Sigmoid colon (tissue), 7 donors: ENCODE data around the gene CPVL. TPM values are rescaled to one million over a fixed set of nuclear protein-coding genes. Genes with fewer than 3 reads are reported as not detected.
A peak's percentile ranks its signal among the peaks of the same experiment; 100 is the strongest.

Experiments used
- DNase-seq: peaks from one replicate; pipeline ENCODE4 v3.0.0-alpha.2; 2019
- H3K27ac ChIP-seq, 4 donors: fragments of 200-600 bp; sonication (generic); one replicate each; pipeline ENCODE4 v1.5.1; 2016 to 2019; ENCODE audit warnings: mild to moderate bottlenecking in 1 of 4
- H3K27me3 ChIP-seq, 3 donors: fragments of 200-600 bp; sonication (generic); one replicate each; pipeline ENCODE4 v1.5.1; 2019; ENCODE audit warnings: mild to moderate bottlenecking in 1 of 3
- H3K36me3 ChIP-seq, 4 donors: fragments of 200-600 bp; sonication (generic); one replicate each; pipeline ENCODE4 v1.5.1; 2016 to 2019
- H3K4me1 ChIP-seq, 4 donors: fragments of 200-600 bp; sonication (generic); one replicate each; pipeline ENCODE4 v1.5.1; 2017 to 2019
- H3K4me3 ChIP-seq, 4 donors: fragments of 200-600 bp; sonication (generic); one replicate each; pipeline ENCODE4 v1.5.1; 2017 to 2019; ENCODE audit warnings: mild to moderate bottlenecking in 2 of 4, moderate library complexity in 1 of 4
- H3K9me3 ChIP-seq, 4 donors: fragments of 200-600 bp in 3 of 4; sonication (generic) in 3 of 4; one replicate each; pipeline versions ENCODE4 v1.5.1 to v1.6.1; 2013 to 2019
- CTCF ChIP-seq, 4 experiments: fragments of 450-650 bp in 3 of 4; fragments of 200-600 bp in 1 of 4; IDR thresholded peaks; one replicate each; pipeline ENCODE4 v1.5.1; 2016 to 2019; ENCODE audit warnings: antibody characterized with exemption in 4 of 4, mild to moderate bottlenecking in 3 of 4, moderate library complexity in 2 of 4
- EP300 ChIP-seq, 4 donors: sonication (generic); formaldehyde crosslinking; IDR thresholded peaks; one replicate each; pipeline ENCODE4 v1.6.1; 2017; ENCODE audit warnings: antibody characterized with exemption in 4 of 4
- POLR2A ChIP-seq, 2 donors: fragments of 450-650 bp; IDR thresholded peaks; one replicate each; pipeline ENCODE4 v1.6.1; 2016; ENCODE audit warnings: antibody characterized with exemption in 2 of 2, mild to moderate bottlenecking in 2 of 2, moderate library complexity in 2 of 2
- POLR2AphosphoS5 ChIP-seq, 4 donors: sonication (generic); formaldehyde crosslinking; IDR thresholded peaks; one replicate each; pipeline ENCODE4 v1.6.1; 2017; ENCODE audit warnings: antibody characterized with exemption in 4 of 4
- WGBS, 2 donors: extraction: QIAGEN DNeasy Blood & Tissue Kit; methylation state at CpG; one replicate each; pipeline ENCODE4 v1.1.7; 2013; 5-methylcytosine and 5-hydroxymethylcytosine counted together
- intact Hi-C: fragments of 100-400 bp; cut with DNase I; formaldehyde crosslinking; loops from one replicate; pipeline ENCODE4 v1.15.1; 2023
- polyA plus RNA-seq, 3 donors: library from polyadenylated mRNA; stranded (reverse); fragments of 200-250 nt; gene quantifications; one replicate each; pipeline ENCODE4 v1.2.3, GENCODE V29; 2013
- total RNA-seq, 4 donors: library from RNA; depleted of rRNA; stranded (reverse); fragments of >200 nt; gene quantifications; one replicate each; pipeline ENCODE4 v1.1.0, GENCODE V29; 2016
- donor health status: healthy with polysubstance abuse.
- donor health status: Bipolar disorder and iron deficiency.
- donor health status: healthy.

The CPVL gene
- total and polyA plus RNA-seq, 7 donors: 5.4 to 38.8 (median 20.0) TPM

GRCh38 chr7:28989211-28989980, 156.9 kb downstream of the CPVL start:
- Histone ChIP-seq H3K36me3 (no peaks in the 10 kb centered on the region), H3K9me3 (no peaks in the 10 kb centered on the region), H3K27ac (peak overlapping the region in 3 of 4 donors; percentile 5 to 48 (median 7)), H3K4me1 (peaks cover 0 to 9% (median 7%) of the 10 kb centered on the region in 4 donors), H3K27me3 (no peaks in the 10 kb centered on the region), H3K4me3 (no peak overlapping the region)
- intact Hi-C loops: no loop called here
- 89 to 92% methylated on average over 6 of the region's 6 CpGs for WGBS, 2 donors
- DNase-seq: no peak
- no peak for TF ChIP-seq POLR2AphosphoS5 (IDR thresholded peaks at IDR 0.05)
- no peak for TF ChIP-seq EP300 (IDR thresholded peaks at IDR 0.05)
- no peak for TF ChIP-seq POLR2A (IDR thresholded peaks at IDR 0.05)
- TF ChIP-seq CTCF (IDR thresholded peaks at IDR 0.05): no peak

GRCh38 chr7:28988810-28989209, 157.5 kb downstream of the CPVL start:
- no peak overlapping the region for H3K4me3 ChIP-seq
- H3K27me3 ChIP-seq: no peaks in the 10 kb centered on the region
- 77 to 86% methylated on average over 4 of the region's 4 CpGs for WGBS, 2 donors
- H3K36me3 ChIP-seq: no peaks in the 10 kb centered on the region
- intact Hi-C loops: no loop called here
- peak; percentile 82 for DNase-seq
- no peaks in the 10 kb centered on the region for H3K9me3 ChIP-seq
- peaks cover 0 to 13% (median 9%) of the 10 kb centered on the region in 4 donors for H3K4me1 ChIP-seq
- peak overlapping the region in 3 of 4 donors; percentile 5 to 71 (median 50) for H3K27ac ChIP-seq
- TF ChIP-seq POLR2AphosphoS5 (IDR thresholded peaks at IDR 0.05) (peak; percentile 17 to 60 (median 58)), EP300 (IDR thresholded peaks at IDR 0.05) (peak in 1 of 4 donors; percentile 28), CTCF (IDR thresholded peaks at IDR 0.05) (no peak), POLR2A (IDR thresholded peaks at IDR 0.05) (no peak)

GRCh38 chr7:28988091-28988490, 158.2 kb downstream of the CPVL start:
- H3K27me3 ChIP-seq: no peaks in the 10 kb centered on the region
- WGBS, 2 donors: 84 to 85% methylated on average over 5 of the region's 5 CpGs
- no peak for TF ChIP-seq POLR2AphosphoS5 (IDR thresholded peaks at IDR 0.05)
- no peak for TF ChIP-seq EP300 (IDR thresholded peaks at IDR 0.05)
- TF ChIP-seq POLR2A (IDR thresholded peaks at IDR 0.05): no peak
- DNase-seq: no peak
- H3K27ac ChIP-seq: peak overlapping the region in 3 of 4 donors; percentile 32 to 71 (median 50)
- H3K36me3 ChIP-seq: no peaks in the 10 kb centered on the region
- no peaks in the 10 kb centered on the region for H3K9me3 ChIP-seq
- intact Hi-C loops: no loop called here
- peaks cover 0 to 13% (median 9%) of the 10 kb centered on the region in 4 donors for H3K4me1 ChIP-seq
- H3K4me3 ChIP-seq: no peak overlapping the region

- Histone ChIP-seq H3K27ac (peak overlapping the region; percentile 41 to 65 (median 47)), H3K27me3 (no peaks in the 10 kb centered on the region), H3K4me3 (no peak overlapping the region), H3K36me3 (no peaks in the 10 kb centered on the region), H3K4me1 (peaks cover 0 to 13% (median 9%) of the 10 kb centered on the region in 4 donors), H3K9me3 (no peaks in the 10 kb centered on the region)
- DNase-seq: no peak
- 17 to 22% methylated on average over 2 of the region's 2 CpGs for WGBS, 2 donors
- TF ChIP-seq POLR2AphosphoS5 (IDR thresholded peaks at IDR 0.05): peak; percentile 48 to 73 (median 58)
- no peak for TF ChIP-seq POLR2A (IDR thresholded peaks at IDR 0.05)
- intact Hi-C loops: no loop called here
Measured at GRCh38 chr7:28986765-28987110, 159.6 kb downstream of the CPVL start.

GRCh38 chr7:28986028-28986764, 160.1 kb downstream of the CPVL start:
- Histone ChIP-seq H3K4me1 (peaks cover 0 to 13% (median 9%) of the 10 kb centered on the region in 4 donors), H3K27ac (peak overlapping the region; percentile 31 to 61 (median 36))
- intact Hi-C loops: no loop called here

More at GRCh38 chr7:28986028-28986764, 160.1 kb downstream of the CPVL start:
- TF ChIP-seq EP300 (IDR thresholded peaks at IDR 0.05) (no peak), POLR2AphosphoS5 (IDR thresholded peaks at IDR 0.05) (no peak), CTCF (IDR thresholded peaks at IDR 0.05) (no peak), POLR2A (IDR thresholded peaks at IDR 0.05) (no peak)
- H3K27me3 ChIP-seq: no peaks in the 10 kb centered on the region
- no peaks in the 10 kb centered on the region for H3K36me3 ChIP-seq
- DNase-seq: no peak
- no peak overlapping the region for H3K4me3 ChIP-seq
- no peaks in the 10 kb centered on the region for H3K9me3 ChIP-seq
- 79 to 84% methylated on average over 11 of the region's 11 CpGs for WGBS, 2 donors
